ENCODE results near the gene AFAP1.

AFAP1 gene

GRCh38 chr4:7733801-7734650 is 205.6 kb downstream of the AFAP1 start:
- DNase-seq: no peak

DNA sequence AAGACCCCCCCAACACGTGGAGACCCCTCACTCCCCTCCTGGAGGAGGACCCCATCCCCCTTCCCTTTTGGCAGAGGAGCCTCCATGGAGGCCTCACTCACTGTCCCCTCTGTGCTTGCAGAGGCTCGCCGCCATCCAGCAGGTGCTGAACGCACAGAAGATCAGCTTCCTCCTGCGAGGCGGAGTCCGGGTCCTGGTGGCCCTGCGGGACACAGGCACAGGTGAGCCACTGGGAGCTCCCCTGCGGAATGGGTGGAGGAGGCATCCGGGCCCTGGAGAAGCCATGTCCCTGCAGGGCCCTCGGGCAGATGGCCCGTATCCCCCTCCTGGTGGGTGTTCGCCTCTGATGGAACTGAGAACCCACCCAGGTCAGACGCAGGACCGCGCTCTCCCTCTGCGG is 206.5 kb downstream of the AFAP1 start:
- no peak for DNase-seq

GRCh38 chr4:7732263-7732662 is 207.4 kb downstream of the AFAP1 start:
- no peak for DNase-seq

GRCh38 chr4:7731437-7731836 is 208.2 kb downstream of the AFAP1 start:
- DNase-seq: no peak

DNA sequence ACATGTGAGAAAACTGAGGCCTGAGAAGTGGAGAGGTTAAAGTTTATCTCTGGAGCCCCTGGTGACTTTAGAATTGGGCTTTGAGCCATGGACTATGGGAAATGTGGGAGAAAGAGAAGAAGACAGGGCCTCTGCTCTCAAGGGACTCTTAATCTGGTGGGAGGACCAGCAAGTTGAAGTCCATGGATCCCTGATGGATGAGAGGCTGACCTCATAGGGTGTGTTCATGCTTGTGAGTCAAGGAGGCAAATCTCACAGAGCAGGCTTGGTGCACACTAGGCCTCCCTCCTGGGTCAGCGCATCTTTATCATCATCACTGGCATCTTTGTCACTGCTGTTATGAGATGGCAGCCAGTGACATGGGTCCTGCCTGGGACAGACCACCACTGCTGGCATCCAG is 211.9 kb downstream of the AFAP1 start:
- DNase-seq: no peak

- no peak for DNase-seq
Measured at GRCh38 chr4:7726665-7727413, 212.8 kb downstream of the AFAP1 start.

GRCh38 chr4:7725951-7726350 is 213.7 kb downstream of the AFAP1 start:
- no peak for DNase-seq

DNA sequence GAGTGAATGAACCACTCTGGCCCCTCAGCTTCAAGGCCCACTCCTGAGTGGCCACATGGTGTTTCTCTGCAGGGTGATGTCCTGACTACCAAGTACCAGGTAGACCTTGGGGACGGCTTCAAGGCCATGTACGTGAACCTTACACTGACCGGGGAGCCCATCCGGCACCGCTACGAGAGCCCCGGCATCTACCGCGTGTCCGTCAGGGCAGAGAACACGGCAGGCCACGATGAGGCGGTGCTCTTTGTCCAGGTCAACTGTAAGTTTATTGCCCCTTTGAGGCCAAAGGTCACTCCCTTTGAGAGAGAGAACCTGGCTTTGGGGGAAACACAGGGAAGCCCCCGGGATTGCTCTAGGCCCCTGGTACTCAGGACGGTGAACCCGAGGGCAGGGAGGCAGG is 216.0 kb downstream of the AFAP1 start:
- no peak for DNase-seq

GRCh38 chr4:7722766-7723387 is 216.8 kb downstream of the AFAP1 start:
- peak; percentile 34 to 62 (median 50) for DNase-seq

DNA sequence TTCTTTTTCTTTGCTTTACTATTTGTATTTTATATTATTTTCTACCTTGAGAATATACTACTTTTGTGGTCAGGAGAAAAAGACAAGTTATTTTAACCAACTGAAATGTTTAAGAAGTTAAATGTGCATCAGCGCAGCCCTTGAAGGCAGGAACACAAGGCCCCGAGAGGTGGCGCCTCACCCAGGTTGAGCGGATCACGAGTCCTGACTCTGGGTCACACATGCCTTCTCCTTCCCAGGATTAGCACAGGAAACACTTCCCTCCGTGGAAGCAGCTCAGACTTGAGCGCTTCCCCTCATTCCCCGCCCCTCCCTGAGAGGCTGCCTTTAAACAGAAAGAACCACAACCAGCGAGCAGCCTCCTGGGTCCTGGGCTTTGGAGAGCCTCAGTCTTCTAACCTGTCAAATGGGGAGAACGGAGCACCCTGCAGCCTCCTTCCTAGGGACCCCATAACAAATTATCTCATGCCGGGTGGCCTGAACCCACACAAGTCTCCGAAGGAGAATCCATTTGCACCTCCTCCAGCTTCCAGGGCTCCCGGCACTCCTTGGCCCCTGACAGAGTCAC is 217.6 kb downstream of the AFAP1 start:
- DNase-seq: peak in 1 of 4 experiments; percentile 15

- peak; percentile 60 to 80 (median 72) for DNase-seq
Measured at GRCh38 chr4:7719354-7720174, 220.1 kb downstream of the AFAP1 start.

- no peak for DNase-seq
Measured at GRCh38 chr4:7717946-7718490, 221.6 kb downstream of the AFAP1 start.

DNA sequence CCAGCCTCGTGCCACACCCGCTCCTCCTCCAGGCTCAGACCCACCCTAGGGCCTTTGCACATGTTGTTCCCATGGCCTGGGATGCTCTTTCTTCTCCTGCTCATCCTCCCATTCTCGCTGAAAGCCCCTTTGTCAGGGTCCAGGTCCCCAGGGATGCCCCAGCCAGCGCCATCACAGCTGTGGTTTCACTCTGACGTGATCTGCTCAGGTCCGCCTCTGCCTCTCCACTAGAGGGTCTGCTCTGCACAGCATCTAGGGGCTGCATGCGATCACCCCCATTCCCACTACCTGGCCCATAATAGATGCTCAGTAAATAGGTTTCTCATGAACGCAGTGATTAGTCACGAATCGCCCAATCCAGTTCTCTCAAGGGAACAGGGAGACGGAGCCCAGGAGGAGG is 222.5 kb downstream of the AFAP1 start:
- DNase-seq: no peak

DNA sequence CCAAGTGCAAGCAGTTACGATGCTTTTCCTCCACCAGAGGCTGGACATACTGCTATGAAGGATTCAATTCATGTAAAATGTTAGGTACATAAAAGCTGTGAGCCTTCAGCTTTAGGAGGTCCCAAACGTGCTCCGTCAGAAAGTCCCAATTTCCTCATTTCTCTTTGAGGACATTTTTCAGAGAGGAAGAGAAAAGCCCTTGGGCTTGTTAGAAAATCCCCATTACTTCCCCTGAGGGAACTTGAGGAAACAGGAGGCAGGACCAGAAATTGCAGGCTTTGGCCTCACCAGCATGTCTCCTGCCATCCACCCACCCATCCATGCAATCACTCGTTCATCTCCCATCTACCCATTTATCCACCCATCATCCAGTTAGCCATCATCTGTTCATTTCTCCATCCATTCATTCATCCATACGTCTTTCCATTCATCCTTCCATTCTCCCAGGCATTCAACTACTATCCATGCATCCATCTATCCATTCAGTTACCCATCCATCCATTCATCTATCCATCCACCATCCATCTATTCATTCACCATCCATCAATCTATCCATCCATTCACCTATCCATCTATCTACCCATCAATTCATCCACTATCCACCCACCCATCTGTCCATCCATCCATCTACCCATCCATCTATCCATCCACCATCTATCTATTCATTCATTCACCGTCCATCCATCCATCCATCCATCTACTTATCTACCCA is 223.5 kb downstream of the AFAP1 start:
- DNase-seq: peak; percentile 58 to 81 (median 71)

- DNase-seq: peak; percentile 44 to 67 (median 52)
Measured at GRCh38 chr4:7715271-7716009, 224.2 kb downstream of the AFAP1 start.

DNA sequence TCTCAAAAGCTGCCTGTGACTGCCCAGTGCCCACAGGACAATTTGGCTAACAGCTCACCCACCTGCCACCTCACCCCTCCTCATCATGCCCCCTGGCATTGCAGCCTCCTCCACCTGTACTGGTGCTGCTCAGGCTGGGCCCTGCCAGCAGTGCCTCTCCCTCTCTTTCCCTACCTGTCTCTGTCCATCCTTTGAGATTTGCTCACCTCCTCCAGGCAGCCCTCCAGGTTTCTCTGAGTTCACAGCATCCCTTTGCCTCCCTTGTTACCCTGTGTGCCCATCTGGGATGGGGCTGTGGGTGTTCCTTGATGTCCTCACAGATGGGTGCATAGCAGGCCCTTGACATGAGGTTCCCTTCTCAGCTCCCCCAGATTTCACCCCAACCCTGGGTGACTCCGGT is 224.9 kb downstream of the AFAP1 start:
- DNase-seq: no peak

DNA sequence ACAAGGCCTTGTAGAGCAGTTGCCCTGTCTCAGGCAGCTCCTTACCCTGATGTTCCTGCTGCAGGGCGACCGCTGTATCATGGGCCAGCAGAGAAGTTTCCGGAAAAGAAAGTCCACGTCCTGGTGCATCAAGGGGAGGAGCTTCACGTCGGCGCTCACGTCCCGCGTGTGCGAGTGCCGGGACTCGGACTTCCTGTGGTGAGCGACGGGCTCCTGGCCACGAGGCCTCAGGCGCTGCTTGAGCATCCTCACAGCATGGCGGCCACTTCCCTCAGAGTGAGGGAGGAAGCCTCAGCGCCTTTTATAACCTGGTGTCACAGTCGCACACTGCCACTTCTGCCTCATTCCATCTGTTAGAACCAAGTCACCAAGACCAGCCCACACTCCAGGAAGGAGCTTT is 225.5 kb downstream of the AFAP1 start:
- no peak for DNase-seq

- no peak for DNase-seq
Measured at GRCh38 chr4:7713757-7714156, 225.9 kb downstream of the AFAP1 start.

- no peak for DNase-seq
Measured at GRCh38 chr4:7712021-7712671, 227.5 kb downstream of the AFAP1 start.
